Measurements from ENCODE around the gene CDH6.

- TF ChIP-seq REST (IDR thresholded peaks at IDR 0.05; ENCODE audit: low read depth) (no peak), FOXM1 (IDR thresholded peaks at IDR 0.05; ENCODE audit: borderline replicate concordance, low read depth) (no peak), TCF12 (IDR thresholded peaks at IDR 0.05; ENCODE audit: low read depth) (no peak)
Measured at GRCh38 chr5:31215236-31215635, 21.8 kb downstream of the CDH6 start.

All from Ishikawa (cell line).